CD14-positive monocyte (primary cell): Measurements from ENCODE around the gene ALG3. TPM values are rescaled to one million over a fixed set of nuclear protein-coding genes. Genes with fewer than 3 reads are reported as not detected.

Source experiments
- DNase-seq, 3 donors: peaks; one replicate each; pipeline ENCODE4 v3.0.0-alpha.2; 2011 to 2022
- H2AFZ ChIP-seq: 2 replicates; pipeline ENCODE4 v1.6.0; 2012; ENCODE audit warnings: mild to moderate bottlenecking, low read depth, low read length, inconsistent platforms; ENCODE audit not compliant: insufficient read depth, poor library complexity, severe bottlenecking
- H3K27ac ChIP-seq, 2 donors: 1 replicate in 1 of 2; 2 replicates in 1 of 2; pipeline ENCODE4 v1.5.1; 2012 to 2013; ENCODE audit warnings: low read length in 2 of 2, control low read depth in 1 of 2, inconsistent platforms in 1 of 2, low read depth in 1 of 2, mild to moderate bottlenecking in 1 of 2
- H3K27me3 ChIP-seq, 2 donors: one replicate each; pipeline versions ENCODE4 v1.6.0 to v1.6.1; 2011 to 2013; ENCODE audit warnings: low read length in 2 of 2; ENCODE audit not compliant: control insufficient read depth in 2 of 2, insufficient read depth in 2 of 2
- H3K36me3 ChIP-seq, 2 donors: replicated peaks in 1 of 2; 1 replicate in 1 of 2; 2 replicates in 1 of 2; pipeline versions ENCODE4 v1.5.1 to v1.6.1; 2012 to 2013; ENCODE audit warnings: low read length in 2 of 2, control low read depth in 1 of 2, inconsistent platforms in 1 of 2, mild to moderate bottlenecking in 1 of 2; ENCODE audit not compliant: insufficient read depth in 2 of 2, control insufficient read depth in 1 of 2
- H3K4me1 ChIP-seq, 2 donors: 1 replicate in 1 of 2; 2 replicates in 1 of 2; pipeline versions ENCODE4 v1.5.1 to v1.6.1; 2012 to 2013; ENCODE audit warnings: low read length in 2 of 2, control low read depth in 1 of 2, inconsistent platforms in 1 of 2, mild to moderate bottlenecking in 1 of 2, moderate library complexity in 1 of 2; ENCODE audit not compliant: insufficient read depth in 2 of 2, control insufficient read depth in 1 of 2
- H3K4me2 ChIP-seq: replicated peaks from 2 replicates; pipeline ENCODE3; 2012; ENCODE audit warnings: low read length, moderate library complexity, mild to moderate bottlenecking; ENCODE audit not compliant: poor library complexity, severe bottlenecking; ENCODE audit errors: extremely low read depth
- H3K4me3 ChIP-seq, 3 experiments: fragments of 200-600 bp in 1 of 3; sonication (generic) in 1 of 3; replicated peaks in 1 of 3; 1 replicate in 2 of 3; 2 replicates in 1 of 3; pipeline ENCODE4 v1.5.1; 2011 to 2013; ENCODE audit warnings: low read length in 3 of 3, mild to moderate bottlenecking in 3 of 3, control low read depth in 2 of 3, low read depth in 2 of 3, inconsistent platforms in 1 of 3, moderate library complexity in 1 of 3
- H3K79me2 ChIP-seq: 2 replicates; pipeline ENCODE4 v1.6.0; 2012; ENCODE audit warnings: mild to moderate bottlenecking, control low read depth, inconsistent platforms, low read length, moderate library complexity; ENCODE audit not compliant: insufficient read depth
- H3K9ac ChIP-seq: 2 replicates; pipeline ENCODE4 v1.6.0; 2017; ENCODE audit warnings: low read length, mild to moderate bottlenecking; ENCODE audit not compliant: insufficient read depth, poor library complexity, severe bottlenecking
- H3K9me3 ChIP-seq, 2 donors: replicated peaks in 1 of 2; 1 replicate in 1 of 2; 2 replicates in 1 of 2; pipeline versions ENCODE4 v1.5.1 to v1.6.1; 2012 to 2013; ENCODE audit warnings: low read length in 2 of 2, control low read depth in 1 of 2; ENCODE audit not compliant: control insufficient read depth in 1 of 2, insufficient read depth in 1 of 2
- H4K20me1 ChIP-seq: 2 replicates; pipeline ENCODE4 v1.6.0; 2012; ENCODE audit warnings: mild to moderate bottlenecking, low read length, control low read depth, moderate library complexity; ENCODE audit not compliant: insufficient read depth
- H3K27ac Mint-ChIP-seq, 7 donors: one replicate each; pipeline ENCODE4 v1.8.0; 2020; ENCODE audit warnings: mild to moderate bottlenecking in 7 of 7, mixed read lengths in 7 of 7, moderate library complexity in 6 of 7, inconsistent platforms in 2 of 7
- H3K27me3 Mint-ChIP-seq, 3 donors: one replicate each; pipeline ENCODE4 v1.8.0; 2021 to 2022; ENCODE audit warnings: low read depth in 3 of 3, mild to moderate bottlenecking in 3 of 3, mixed read lengths in 3 of 3, moderate library complexity in 3 of 3, inconsistent platforms in 1 of 3
- H3K36me3 Mint-ChIP-seq, 2 donors: one replicate each; pipeline ENCODE4 v1.8.0; 2020; ENCODE audit warnings: mixed read lengths in 2 of 2, inconsistent platforms in 1 of 2, mild to moderate bottlenecking in 1 of 2
- H3K4me1 Mint-ChIP-seq: one replicate; pipeline ENCODE4 v1.8.0; 2020; ENCODE audit warnings: mild to moderate bottlenecking, mixed read lengths
- H3K4me3 Mint-ChIP-seq, 2 donors: one replicate each; pipeline ENCODE4 v1.8.0; 2020; ENCODE audit warnings: mild to moderate bottlenecking in 2 of 2, mixed read lengths in 2 of 2, moderate library complexity in 1 of 2
- H3K9me3 Mint-ChIP-seq, 7 donors: one replicate each; pipeline ENCODE4 v1.8.0; 2020 to 2022; ENCODE audit warnings: mixed read lengths in 7 of 7, mild to moderate bottlenecking in 6 of 7, moderate library complexity in 6 of 7, inconsistent platforms in 2 of 7
- CTCF ChIP-seq: fragments of 200-600 bp; IDR thresholded peaks from one replicate; pipeline ENCODE4 v1.8.0; 2022; ENCODE audit warnings: antibody characterized with exemption, mild to moderate bottlenecking
- WGBS: methylation state at CpG from one replicate; pipeline ENCODE4 v1.1.5; 2013; ENCODE audit warnings: missing lambda C conversion rate; ENCODE audit not compliant: insufficient coverage; 5-methylcytosine and 5-hydroxymethylcytosine counted together
- intact Hi-C, 2 donors: fragments of 100-400 bp; cut with micrococcal nuclease; formaldehyde crosslinking; loops; one replicate each; pipeline versions ENCODE4 v1.15.0 to v1.15.1; 2023
- polyA plus RNA-seq, 3 donors: library from polyadenylated mRNA; depleted of rRNA in 1 of 3; unstranded in 2 of 3; stranded (reverse) in 1 of 3; fragments of 300-500 nt in 2 of 3; fragments of >200 nt in 1 of 3; fragmentation: Illumina TruSeq in 2 of 3; gene quantifications; 1 replicate in 2 of 3; 2 replicates in 1 of 3; pipeline ENCODE4 v1.2.3, GENCODE V29; 2012 to 2021

Gene ALG3
- polyA plus RNA-seq, 3 donors = 29.0 to 60.8 (median 56.4) TPM

GRCh38 chr3:184223946-184224345, 24.8 kb downstream of the ALG3 start:
- intact Hi-C loops = no loop called here
- Histone ChIP-seq H3K27me3 (peaks cover 18 to 30% of the 10 kb centered on the region in 2 donors), H3K79me2 (no peaks in the 10 kb centered on the region), H4K20me1 (no peaks in the 10 kb centered on the region), H3K27ac (no peak overlapping the region), H3K4me1 (no peaks in the 10 kb centered on the region), H3K4me3 (no peak overlapping the region), H3K9ac (no peak overlapping the region), H3K4me2 (no peak overlapping the region), H3K36me3 (no peaks in the 10 kb centered on the region), H3K9me3 (peaks cover 0 to 5% of the 10 kb centered on the region in 2 donors), H2AFZ (no peak overlapping the region)
- Mint-ChIP-seq H3K27me3 (peaks cover 41 to 59% (median 47%) of the 10 kb centered on the region in 3 donors), H3K36me3 (no peaks in the 10 kb centered on the region), H3K27ac (no peak overlapping the region), H3K4me3 (no peak overlapping the region), H3K9me3 (peaks cover 0 to 10% (median 0%) of the 10 kb centered on the region in 7 donors), H3K4me1 (peaks cover 2% of the 10 kb centered on the region)
- 84% methylated on average over 2 of the region's 3 CpGs for WGBS
- TF ChIP-seq CTCF = no peak
- DNase-seq = no peak

GRCh38 chr3:184222521-184222920, 26.2 kb downstream of the ALG3 start:
- DNase-seq = no peak
- no CpG with 5 or more reads among the region's 3 CpGs for WGBS
- Histone ChIP-seq H3K9me3 (no peaks in the 10 kb centered on the region), H3K4me2 (no peak overlapping the region), H3K9ac (no peak overlapping the region), H3K4me3 (no peak overlapping the region), H3K79me2 (no peaks in the 10 kb centered on the region), H4K20me1 (no peaks in the 10 kb centered on the region), H3K27me3 (peaks cover 4 to 16% of the 10 kb centered on the region in 2 donors), H3K27ac (no peak overlapping the region), H2AFZ (no peak overlapping the region), H3K36me3 (no peaks in the 10 kb centered on the region), H3K4me1 (no peaks in the 10 kb centered on the region)
- intact Hi-C loops = no loop called here
- H3K36me3 Mint-ChIP-seq = no peaks in the 10 kb centered on the region
- no peaks in the 10 kb centered on the region for H3K4me1 Mint-ChIP-seq
- H3K27me3 Mint-ChIP-seq = peaks cover 31 to 44% (median 33%) of the 10 kb centered on the region in 3 donors
- H3K9me3 Mint-ChIP-seq = peaks cover 0 to 1% (median 0%) of the 10 kb centered on the region in 7 donors
- no peak for TF ChIP-seq CTCF
- no peak overlapping the region for H3K4me3 Mint-ChIP-seq
- H3K27ac Mint-ChIP-seq = no peak overlapping the region
